Kidney tubule cell (primary cell): ENCODE data around the gene GINS2.

ENCODE experiments used
- DNase-seq: peaks from one replicate; pipeline ENCODE4 v3.0.0-alpha.2; 2018; ENCODE audit warnings: low spot score

The GINS2 gene

DNA sequence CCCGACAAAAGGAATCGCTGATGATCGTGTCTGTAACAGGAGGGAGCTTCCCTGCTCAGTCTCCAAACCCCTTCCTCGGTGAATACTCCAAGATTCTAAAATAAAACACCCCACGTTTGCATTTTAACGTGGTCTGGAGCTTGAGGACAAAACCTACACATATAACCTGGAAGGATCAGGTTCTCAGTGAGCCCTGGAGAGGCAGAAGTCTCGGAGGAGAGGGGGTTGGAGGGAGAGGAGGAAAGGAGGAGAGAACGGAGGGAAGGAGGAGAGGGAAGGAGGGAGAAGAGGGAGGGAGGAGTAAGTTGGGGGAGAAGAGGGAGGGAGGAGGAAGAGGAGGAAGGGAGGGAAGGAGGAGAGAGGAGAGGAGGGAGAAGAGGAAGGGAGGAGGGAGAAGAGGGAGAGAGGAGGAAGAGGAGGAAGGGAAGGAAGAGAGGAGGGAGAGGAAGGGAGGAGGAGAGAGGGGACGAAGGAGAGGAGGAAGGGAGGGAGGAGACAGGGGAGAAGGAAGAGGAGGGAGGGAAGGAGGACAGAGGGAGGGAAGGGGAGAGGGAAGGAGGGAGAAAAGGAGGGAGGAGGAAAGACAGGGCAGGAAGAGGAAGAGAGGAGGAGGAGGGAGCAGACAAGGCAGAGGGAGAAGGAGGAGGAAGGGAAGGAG, 27.4 kb upstream of the GINS2 start:
- no peak for DNase-seq

DNA sequence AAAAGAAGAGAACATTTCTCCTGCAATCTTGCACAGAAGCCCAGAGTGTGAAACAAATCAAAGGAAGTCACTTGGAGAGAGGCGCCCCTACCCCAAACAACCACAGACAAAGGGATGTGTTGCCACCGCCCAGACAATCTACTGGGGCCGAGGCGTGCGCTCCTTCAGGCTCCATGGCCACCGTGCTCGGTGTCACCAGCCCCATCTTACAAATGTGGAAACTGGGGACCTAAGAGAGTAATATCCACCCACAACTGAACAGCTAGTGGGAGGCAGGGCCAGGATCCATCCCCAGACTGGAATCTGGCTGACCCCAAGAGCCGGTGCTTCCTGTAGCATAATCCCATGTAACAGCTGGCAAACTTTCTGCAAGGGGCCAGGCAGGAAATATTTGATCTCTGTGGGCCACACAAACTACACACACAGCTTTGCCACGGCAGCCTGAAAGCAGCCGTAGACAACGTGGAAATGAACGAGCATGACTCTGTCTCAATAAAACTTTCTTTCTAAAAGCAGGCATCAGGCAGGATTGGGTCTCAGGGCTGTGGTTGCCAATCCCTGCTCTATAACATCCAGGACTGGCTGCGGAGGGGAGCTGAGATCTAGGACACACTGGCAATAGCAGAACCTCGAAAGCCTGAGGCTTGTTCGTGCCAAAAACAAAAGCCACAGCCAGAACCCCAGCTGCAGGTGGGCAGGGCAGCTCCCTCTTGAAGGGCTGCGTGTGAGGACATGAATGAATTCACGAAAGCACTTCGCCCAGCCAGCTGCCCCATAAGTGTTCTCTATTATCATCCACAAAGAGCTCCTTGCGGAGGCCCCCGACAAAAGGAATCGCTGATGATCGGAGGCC, 26.6 kb upstream of the GINS2 start:
- DNase-seq, result no peak

DNA sequence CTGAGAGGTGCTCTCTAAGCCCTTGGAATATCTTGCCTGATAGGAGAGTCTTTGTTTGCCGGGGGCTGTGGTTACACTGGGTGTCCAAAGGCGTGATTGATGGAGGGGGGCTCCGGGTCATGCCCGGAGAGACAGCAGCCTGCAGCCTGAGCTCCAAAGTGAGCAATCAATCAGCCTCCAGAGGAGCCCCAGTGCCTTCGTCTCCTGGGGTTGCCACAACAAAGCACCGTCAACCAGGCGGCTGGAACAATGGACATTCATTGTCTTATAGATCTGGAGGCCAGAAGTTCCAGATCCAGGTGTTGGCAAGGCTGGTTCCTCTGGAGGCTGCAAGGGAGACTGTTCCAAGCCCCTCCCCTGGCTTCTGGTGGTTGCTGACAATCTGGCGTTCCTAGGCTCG, 24.0 kb upstream of the GINS2 start:
- no peak for DNase-seq

DNA sequence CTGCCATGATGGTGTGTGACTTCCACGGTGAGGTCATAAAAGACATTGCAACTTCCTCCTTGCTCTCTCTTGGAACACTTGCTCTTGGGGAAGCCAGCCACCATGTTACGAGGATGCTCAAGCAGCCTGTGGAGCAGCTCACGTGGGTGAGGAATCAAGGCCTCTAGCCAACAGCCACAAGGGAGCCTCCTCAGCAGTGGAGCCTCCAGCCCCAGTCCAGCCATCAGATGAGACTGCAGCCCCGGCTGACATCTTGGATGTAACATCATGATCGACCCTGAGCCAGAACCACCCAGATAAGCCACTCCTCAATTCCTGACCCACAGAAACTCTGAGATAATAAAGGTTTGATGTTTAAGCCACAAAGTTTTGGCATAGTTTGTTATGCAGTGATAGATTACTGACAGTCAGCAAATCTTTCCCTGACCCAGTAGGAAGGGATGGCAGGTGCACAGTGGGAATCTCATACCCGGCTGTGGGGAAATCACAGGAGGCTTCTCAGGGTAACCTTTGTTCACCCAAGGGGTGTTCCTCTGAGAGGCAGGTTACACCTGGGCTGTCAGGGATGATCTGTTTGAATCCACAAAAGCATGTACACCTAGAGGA, 23.3 kb upstream of the GINS2 start:
- no peak for DNase-seq

DNA sequence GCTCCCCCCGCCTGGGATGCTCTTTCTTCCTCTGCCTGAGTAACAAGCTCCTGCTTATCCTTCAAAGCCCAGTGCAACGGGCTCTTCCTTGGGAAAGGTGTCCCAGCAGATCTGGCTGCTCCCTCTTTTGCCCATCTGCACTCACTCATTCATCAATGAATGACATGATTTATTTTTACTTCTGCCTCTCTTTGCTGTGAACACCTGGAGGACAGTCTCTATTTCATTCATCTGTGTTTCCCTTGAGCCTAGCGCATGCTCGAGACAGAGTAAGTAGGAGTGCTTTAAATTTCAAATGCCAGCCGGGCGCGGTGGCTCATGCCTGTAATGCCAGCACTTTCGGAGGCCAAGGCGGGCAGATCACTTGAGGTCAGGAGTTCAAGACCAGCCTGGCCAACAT, 22.0 kb upstream of the GINS2 start:
- DNase-seq, result no peak

DNA sequence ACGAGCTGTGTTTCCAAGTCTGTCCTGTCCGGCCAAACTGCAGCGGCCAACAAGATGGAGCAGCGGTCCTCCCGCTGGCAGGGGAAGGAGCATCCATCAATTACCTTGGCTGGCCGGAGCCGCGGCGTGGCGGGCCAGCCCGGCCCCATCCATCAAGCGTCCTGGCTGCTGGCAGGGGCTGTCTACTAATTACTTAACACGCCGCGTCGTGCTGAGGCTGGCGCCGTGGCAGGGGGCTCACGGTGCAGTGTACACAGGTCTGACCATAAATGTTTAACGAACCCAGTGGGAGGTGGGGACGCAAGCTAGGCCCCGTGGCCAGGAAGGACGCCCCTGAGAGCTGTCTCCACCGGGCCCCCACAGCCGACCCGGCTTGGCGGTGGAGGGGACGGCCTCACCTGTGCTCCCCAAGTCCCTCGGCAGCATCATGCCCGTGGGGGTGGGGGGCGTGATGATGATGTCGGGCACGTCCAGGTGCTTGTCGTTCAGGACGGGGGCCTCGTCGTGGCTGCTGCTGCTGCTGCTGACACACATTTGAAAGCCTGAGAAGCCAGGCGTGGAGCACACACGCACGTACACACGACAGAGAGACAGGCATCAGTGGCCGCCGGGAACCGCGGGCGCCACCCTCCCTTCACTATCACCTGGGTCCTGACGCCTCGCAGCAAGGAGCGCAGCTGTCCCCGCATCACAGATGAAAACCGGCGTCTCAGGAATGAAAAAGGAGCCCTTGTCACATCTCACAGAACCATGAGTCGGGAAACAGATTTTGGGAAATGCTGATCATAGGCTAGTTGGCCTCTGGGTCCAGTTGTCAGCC, 21.2 kb upstream of the GINS2 start:
- no peak for DNase-seq

DNA sequence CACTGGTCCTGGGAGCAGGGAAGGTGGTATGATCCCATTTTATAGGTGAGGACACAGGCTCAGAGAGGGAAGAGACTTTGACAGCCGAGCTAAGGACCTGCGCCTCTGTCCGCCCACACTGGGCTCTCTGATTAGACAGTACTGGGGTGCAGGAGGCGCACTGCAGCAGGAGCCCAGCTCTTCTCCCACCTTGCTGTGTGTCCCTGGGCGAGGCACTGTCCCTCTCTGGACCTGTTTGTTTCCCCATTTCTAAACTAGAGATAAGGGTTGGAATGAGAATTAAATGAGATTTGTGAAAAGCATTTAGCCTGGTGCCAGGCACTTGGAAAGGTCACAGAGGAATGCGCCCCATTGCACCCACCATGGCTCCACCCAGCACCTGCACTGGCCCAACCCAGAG, 19.6 kb upstream of the GINS2 start:
- no peak for DNase-seq

DNA sequence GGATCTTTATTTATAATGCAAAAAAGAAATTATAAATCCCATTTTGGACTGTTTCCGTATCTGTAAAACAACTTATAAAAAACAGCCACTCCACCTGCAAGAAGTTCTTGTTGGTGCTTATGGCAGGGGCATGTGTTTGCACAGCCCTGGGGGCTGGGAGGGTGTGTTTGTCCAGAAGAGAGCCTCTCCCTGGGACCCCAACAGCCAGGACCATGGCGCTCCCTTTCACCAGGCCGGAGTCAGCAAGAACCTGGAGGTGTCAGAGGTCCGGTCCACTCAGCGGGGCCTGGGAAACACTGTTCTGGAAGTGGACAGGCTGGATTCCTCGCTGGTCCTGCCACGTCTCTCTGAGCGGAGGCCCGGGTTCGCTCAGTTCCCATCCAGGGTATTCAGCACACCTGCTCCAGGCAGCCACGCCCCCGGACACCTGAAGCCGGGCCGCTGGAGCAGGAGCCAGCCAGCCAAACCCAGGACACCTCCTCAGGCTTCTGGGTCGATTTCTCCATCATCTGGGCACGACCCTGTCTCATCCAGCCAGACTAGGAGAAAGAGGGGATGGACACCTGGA, 18.9 kb upstream of the GINS2 start:
- DNase-seq, result no peak

DNA sequence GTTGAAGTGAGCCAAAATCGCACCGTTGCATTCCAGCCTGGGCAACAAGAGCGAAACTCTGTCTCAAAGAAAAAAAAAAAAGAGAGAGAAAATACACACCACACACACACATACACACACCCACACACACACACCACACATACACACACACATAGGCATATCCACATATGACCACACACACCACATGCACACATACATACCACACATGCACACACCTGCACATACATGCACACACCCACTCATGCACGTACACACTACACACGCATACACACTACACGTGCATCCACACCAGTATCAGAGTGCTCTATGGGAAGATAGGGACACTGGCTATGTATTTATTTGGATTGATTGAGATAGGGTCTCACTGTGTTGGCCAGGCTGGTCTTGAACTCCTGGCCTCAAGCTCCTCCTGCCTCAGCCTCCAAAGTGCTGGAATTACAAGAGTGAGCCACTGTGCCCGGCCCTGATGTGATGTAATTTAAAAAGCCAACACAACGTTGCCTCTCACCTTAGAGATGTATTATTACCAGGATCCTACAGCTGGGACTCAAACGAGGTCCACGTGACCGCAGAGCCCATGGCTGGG, 17.8 kb upstream of the GINS2 start:
- DNase-seq, result no peak

DNA sequence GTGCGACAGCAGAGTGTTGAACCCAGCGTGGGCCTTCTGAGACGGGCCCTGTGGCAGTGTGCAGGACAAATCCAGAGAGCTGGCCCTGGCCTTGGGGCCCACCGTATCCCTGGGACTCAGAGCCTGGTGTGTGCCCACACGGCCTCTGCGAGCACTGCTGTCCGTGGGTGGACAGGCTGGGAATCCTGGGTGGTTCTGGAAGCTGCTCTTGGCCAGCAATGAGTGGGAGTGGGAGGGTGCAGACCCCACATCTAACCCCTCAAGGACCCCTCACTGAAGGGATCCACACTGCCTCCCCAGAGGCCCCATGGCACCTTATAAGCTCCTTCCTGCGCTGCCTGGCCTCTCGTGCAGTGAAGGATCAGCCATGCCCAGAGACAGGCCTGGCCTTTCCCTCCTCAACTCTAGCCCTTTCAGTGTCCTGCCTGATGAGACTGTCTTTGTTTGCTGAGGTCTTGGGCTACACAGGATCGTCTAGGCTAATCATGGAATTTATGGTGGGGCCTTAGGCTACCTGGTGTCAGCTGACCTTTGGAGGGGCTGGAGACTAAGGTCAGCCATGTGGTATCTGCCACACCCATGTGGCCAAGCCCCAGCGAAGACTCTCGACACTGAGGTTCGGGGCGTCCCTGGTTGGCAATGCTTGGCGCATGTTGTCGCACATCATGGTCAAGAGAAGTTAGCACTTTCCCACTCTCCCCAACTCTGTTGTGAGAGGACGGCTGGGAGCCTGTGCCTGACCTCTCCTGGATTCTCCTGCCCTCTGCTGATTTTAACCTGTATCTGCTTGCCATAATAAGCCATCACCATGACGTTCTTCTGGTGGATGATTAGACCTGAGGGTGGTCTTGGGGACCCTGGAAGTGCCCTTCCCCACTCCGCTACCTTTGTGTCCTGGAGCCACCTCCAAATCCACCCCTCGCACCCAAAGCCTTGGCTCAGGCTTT, 16.4 kb upstream of the GINS2 start:
- DNase-seq, result no peak

DNA sequence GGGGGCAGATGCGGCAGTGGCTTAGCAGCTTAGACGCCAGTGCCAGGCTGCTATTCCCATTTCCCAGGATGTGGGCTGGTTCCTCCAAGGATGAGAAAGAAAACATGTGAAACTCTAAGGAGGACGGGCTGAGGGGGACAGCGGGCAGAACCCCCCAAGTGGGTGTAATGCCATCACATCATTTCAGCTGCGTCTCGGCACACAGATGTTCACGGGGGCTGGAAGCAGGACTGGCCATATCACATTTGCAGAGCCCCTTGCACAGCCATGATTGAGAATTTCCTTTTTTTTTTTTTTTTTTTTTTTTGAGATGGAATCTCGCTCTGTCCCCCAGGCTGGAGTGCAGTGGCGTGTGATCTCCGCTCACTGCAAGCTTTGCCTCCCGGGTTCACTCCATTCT, 15.3 kb upstream of the GINS2 start:
- no peak for DNase-seq

DNA sequence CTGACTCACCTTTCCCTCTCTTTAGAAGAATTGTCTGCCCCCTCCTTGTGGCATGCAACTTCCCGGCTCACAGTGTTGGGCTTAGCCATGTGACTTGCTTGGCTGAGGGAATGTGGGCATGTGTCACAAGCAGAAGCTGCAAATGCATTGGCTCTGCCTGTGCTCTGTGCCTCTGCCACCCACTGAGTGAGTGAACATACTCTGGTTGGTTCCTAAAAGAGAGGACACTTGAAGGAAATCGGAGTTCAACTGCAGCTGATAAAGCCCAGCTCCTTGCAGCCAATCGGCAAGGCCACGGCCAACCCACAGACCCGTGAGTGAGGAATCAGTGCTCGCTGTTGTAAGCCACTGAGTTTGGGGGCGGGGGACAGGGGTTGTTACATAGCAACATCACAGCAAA, 10.9 kb upstream of the GINS2 start:
- DNase-seq, result peak; percentile 70

DNA sequence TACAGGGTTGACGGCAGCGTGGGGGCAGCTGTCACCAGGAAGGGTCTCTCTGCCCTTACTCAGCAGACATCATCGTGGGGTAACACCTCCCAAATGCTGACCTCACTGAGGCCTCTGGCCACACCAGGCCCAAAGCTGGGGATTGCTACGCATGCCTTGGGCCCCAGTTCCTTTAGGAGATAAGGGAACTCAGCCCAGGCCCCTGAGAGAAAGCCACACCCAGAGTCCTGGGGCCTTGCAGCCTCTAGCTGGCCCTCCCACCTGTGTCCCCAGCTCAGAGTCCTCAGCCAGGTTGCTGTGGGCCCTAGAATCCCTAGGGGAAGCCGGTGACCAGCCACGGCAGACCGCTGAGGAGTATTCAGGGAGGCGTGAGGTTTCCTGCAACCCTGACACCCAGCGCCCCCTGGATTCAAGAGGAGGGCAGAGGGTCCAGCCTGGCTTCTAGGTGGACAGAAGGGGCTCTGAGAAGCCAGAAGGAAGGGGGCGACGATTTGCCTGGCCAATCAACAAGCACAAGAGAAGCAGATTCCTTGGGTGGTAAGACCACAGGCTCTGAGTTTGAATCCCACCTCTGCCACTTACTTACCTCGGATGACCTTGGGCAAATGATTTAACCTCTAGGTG, 10.3 kb upstream of the GINS2 start:
- DNase-seq, result no peak

DNA sequence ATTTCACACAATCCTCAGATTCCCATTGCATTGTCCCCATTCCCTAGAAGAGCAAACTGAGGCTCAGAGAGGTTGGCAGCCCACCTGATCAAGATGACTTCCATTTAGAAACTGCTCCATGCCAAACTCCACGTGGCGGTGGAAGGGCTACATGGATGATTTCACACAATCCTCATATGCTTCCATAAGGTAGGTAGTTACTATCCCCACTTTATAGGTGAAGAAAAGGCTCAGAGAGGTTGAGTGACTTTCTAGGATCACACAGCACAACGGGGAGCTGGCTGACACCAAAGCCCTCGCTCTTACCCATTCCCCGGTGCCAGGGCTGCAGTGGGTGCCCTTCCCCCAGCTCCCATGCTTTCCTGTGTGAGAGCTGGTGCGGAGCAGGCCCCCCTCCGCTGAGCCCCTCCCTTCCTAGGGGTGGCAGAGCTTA, 9.7 kb upstream of the GINS2 start:
- no peak for DNase-seq

DNA sequence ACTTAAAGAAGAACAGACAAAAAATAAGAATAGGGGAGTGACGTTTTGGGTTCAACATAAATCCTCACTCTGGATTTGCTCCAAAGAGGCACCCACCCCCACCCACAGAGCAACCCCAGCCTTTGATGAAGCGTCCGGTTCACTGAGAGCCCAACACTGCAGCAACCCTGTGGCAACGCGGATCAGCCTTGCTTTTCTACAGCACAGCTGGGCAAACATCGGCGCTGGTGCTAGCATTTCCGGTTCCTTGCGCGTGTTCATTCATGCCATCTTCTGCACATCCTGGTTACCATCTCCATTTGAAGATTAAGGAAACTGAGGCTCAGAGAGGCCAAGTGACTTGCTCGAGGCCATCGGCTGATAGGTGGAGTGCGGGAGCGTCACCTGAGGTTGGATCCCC, 8.7 kb upstream of the GINS2 start:
- no peak for DNase-seq

DNA sequence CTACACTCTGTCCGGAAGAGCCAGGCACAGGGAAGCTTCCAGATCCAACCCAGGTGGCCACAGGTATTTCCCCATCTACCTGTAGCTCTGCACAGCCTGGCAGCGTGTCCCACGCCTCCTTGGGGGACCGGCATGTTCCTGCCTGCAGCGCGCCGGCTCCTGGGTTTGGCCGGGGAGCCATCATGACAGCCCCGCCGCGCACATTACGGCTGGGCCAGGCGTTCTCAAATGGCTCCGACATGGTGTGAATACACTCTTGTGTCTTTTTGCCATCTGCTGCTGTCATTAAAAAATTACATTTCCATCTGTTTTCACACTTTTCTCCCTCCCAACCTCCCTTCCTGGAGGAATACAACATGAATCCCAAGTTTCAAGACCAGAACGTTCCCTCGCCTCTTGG, 8.0 kb upstream of the GINS2 start:
- DNase-seq, result no peak

DNA sequence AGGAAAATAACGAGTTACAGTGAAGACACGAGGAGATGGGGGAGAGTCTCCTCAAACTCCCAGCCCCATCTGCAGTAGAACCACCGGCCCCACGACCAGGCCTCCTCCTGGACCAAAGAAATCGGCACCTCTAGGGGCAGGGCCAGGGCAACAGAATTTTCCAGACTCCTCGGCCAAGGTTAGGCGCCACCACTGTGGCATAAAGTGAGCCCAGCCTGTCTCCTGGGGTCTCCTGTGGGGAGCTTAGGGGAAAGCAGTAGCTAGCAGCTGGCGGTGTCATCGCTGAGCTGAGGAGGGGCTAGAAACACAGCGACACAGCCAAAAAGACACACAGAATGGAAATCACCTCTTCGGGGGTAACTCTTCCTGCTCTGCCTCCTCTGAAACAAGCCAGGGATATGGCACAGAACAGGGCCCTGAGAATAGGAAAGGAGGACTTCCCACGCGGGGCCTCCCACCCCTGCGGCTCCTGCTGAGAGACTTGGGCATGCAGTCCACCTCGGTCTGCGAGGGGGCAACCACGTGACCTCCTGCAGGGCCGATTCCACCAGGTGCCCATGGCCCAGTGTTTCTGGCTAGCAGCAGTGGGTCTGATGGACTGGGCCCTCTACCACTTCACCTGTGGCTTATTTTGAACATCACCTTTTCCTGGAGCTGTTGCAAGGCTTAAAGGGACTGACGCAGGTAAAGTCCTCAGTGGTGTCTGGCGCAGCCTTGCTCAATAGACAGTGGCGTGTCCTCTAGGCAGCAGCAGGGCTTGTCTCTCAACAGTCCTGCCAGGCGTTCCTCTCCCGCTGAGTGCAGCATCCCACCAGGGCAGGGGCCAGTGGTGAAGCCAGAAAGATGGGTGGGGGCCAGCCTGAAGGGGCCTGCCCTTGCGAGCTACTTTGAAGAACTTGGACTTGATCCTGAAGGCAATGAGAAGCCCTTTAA, 6.7 kb upstream of the GINS2 start:
- DNase-seq, result no peak

DNA sequence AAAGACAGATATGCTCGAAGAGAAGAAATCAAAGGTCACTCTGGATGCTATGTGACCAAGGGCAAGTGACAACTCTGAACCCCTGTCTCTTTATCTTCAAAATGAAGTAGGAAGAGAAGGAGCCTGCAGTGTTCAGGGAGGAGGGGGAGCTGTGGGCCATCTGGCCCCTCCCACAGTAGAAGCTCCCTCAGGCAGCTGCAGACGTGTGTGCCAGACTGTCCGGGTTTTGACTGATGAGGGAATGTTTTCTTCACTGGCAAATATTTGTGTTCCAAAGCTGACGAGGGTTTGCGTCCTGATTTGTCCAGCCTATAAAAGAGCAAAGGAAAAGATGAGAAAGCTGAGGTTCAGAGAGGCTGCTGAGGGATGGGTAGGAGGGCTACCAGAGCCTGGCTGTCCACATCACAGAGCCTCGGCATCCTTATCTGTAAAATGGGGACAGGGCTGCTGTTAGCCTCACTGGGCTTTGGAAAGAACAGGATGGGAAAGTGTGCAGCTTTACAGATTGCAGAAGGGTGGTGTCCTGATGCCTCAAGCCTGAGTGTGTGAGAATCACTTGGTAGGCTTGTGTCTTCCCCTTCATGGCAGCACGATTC, 1.8 kb upstream of the GINS2 start:
- no peak for DNase-seq

DNA sequence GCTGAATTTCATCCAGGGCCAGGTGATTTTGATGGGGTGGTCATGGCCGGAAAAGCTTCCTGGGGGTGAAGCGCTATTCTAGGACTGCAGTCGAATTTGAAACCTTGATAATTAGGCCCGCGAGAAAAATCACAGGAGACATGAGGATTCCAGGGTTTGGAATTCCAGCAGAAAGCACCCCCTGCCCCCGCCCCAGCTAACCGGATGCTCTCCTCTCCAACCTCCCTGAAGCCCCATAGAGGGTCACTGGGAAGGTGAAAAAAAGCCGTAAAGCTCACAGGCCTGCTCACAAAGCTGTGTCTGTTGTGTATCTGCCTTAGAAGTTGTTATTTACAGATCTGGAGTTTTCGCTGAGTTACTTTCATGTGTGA, 1.2 kb upstream of the GINS2 start:
- DNase-seq, result no peak
